Epithelial cell of esophagus (primary cell): ENCODE data around the gene GLRX3.

Experiments
- DNase-seq: peaks from one replicate; pipeline ENCODE4 v3.0.0; 2010; ENCODE audit warnings: low read depth
- H3K4me3 ChIP-seq: 2 replicates; pipeline ENCODE4 v1.5.1; 2011; ENCODE audit warnings: mild to moderate bottlenecking, low read length, control low read depth
- CTCF ChIP-seq: IDR thresholded peaks from 2 replicates; pipeline ENCODE4 v1.5.1; 2011; ENCODE audit warnings: low read depth, mild to moderate bottlenecking, low read length, control low read depth, inconsistent platforms; ENCODE audit not compliant: insufficient read depth; ENCODE audit errors: missing control alignments

Gene GLRX3

GRCh38 chr10:130127364-130128061, 8.7 kb upstream of the GLRX3 start:
- H3K4me3 ChIP-seq = no peak overlapping the region
- TF ChIP-seq CTCF = peak; percentile 97
- DNase-seq = peak; percentile 78

GRCh38 chr10:130128062-130128781, 8.0 kb upstream of the GLRX3 start:
- no peak for TF ChIP-seq CTCF
- no peak for DNase-seq
- no peak overlapping the region for H3K4me3 ChIP-seq

GRCh38 chr10:130128922-130129321, 7.3 kb upstream of the GLRX3 start:
- H3K4me3 ChIP-seq = no peak overlapping the region
- DNase-seq = no peak
- TF ChIP-seq CTCF = no peak

- no peak for TF ChIP-seq CTCF
- no peak for DNase-seq
- peak overlapping the region; percentile 80 for H3K4me3 ChIP-seq
These were observed 440 bp upstream of the GLRX3 start for GRCh38 chr10:130135676-130136225.

- TF ChIP-seq CTCF = no peak
- DNase-seq = peak; percentile 31
- H3K4me3 ChIP-seq = peak overlapping the region; percentile 80
These were observed 878 bp downstream of the GLRX3 start for GRCh38 chr10:130137090-130137448.

- H3K4me3 ChIP-seq = peak overlapping the region; percentile 80
- TF ChIP-seq CTCF = no peak
- no peak for DNase-seq
These were observed 1.7 kb downstream of the GLRX3 start for GRCh38 chr10:130137659-130138478.
